ENCODE data around the gene RHOXF1. TPM values are rescaled to one million over a fixed set of nuclear protein-coding genes. Genes with fewer than 3 reads are reported as not detected.
"Not testable (repeated sequence)": the region's sequence is repeated elsewhere in the genome, so short reads cannot be mapped to it uniquely, and the experiment has no call there.

RHOXF1 gene
- total RNA-seq, 1 donor from 2014 or later = not detected

GRCh38 chrX:120144178-120144844 is 28.6 kb upstream of the RHOXF1 start:
- intact Hi-C loops (cut with DNase I) = no loop called here
- H3K4me1 ChIP-seq = no peaks in the 10 kb centered on the region
- no peak overlapping the region for H3K27ac ChIP-seq
- H3K4me3 ChIP-seq = no peak overlapping the region
- DNase-seq (ENCODE audit: extremely low spot score in 2 of 2) = no peak
- TF ChIP-seq POLR2AphosphoS5 (IDR thresholded peaks at IDR 0.05; ENCODE audit: insufficient read depth in 1 of 2, low read depth in 1 of 2) (no peak), POLR2A (IDR thresholded peaks at IDR 0.05) (no peak)
- TF ChIP-seq, protein P1, sequence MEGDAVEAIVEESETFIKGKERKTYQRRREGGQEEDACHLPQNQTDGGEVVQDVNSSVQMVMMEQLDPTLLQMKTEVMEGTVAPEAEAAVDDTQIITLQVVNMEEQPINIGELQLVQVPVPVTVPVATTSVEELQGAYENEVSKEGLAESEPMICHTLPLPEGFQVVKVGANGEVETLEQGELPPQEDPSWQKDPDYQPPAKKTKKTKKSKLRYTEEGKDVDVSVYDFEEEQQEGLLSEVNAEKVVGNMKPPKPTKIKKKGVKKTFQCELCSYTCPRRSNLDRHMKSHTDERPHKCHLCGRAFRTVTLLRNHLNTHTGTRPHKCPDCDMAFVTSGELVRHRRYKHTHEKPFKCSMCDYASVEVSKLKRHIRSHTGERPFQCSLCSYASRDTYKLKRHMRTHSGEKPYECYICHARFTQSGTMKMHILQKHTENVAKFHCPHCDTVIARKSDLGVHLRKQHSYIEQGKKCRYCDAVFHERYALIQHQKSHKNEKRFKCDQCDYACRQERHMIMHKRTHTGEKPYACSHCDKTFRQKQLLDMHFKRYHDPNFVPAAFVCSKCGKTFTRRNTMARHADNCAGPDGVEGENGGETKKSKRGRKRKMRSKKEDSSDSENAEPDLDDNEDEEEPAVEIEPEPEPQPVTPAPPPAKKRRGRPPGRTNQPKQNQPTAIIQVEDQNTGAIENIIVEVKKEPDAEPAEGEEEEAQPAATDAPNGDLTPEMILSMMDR (IDR thresholded peaks at IDR 0.05) = no peak
- H3K27me3 ChIP-seq = no peaks in the 10 kb centered on the region
- H3K36me3 ChIP-seq = no peaks in the 10 kb centered on the region
- H3K9me3 ChIP-seq = no peaks in the 10 kb centered on the region

DNA sequence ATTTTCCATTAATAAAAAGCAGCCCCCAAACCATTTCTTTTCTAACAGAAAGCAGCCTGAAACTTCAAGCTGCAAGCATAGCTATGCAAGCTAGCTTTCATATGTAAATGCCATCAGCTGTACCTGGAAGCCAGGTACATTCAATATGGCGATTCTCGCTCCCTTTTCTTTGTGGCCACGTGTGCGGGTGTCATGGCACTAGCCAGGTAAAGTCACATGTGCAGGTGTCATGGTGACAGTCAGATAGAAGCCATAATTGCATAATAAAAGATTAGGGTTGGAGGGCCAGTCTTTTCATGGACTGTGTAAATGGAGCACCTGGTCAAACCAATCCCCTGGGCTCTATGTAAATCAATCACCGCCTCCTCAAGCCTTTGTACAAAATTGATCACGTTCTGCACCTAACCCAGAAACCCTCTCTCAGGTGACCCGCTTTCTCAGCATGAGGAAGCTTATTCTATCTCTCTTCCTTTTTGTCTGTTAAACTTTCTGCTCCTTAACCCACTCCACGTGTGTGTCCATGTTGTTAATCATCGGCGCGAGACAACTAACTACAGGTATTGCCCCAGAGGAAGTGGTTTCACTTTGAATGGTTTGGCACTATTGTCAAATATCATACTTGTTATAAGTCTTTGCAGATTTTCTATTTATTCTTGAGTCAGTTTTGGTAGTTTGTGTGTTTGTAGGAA is 24.7 kb upstream of the RHOXF1 start:
- no peak for DNase-seq (ENCODE audit: extremely low spot score in 2 of 2)
- Histone ChIP-seq H3K4me3 (no peak overlapping the region), H3K27ac (no peak overlapping the region), H3K36me3 (no peaks in the 10 kb centered on the region), H3K4me1 (no peaks in the 10 kb centered on the region), H3K9me3 (no peaks in the 10 kb centered on the region), H3K27me3 (no peaks in the 10 kb centered on the region)
- intact Hi-C loops (cut with DNase I) = no loop called here
- TF ChIP-seq POLR2AphosphoS5 (IDR thresholded peaks at IDR 0.05; ENCODE audit: insufficient read depth in 1 of 2, low read depth in 1 of 2) = no peak
- TF ChIP-seq, protein P1 (IDR thresholded peaks at IDR 0.05) = no peak

DNA sequence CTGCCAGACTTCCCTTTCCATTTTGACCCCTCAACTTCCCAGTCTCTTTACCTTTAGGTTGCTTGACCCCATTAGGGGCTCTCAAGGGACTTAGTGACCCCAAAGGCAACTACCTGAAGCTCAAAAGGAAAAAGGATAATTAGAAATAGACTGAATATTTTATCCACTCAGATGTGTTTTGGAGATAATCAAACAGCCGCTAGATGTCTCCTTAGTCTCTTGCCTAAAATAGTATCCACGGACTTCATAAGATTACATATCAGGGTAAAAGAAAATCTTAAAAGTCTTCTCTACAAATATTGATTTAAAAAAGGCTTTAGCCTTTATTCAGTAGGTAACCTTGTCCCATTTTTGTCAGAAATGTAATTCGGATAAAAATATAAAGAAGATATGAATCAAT is 21.7 kb upstream of the RHOXF1 start:
- Histone ChIP-seq H3K4me1 (no peaks in the 10 kb centered on the region), H3K9me3 (no peaks in the 10 kb centered on the region), H3K27me3 (no peaks in the 10 kb centered on the region), H3K36me3 (no peaks in the 10 kb centered on the region), H3K4me3 (no peak overlapping the region), H3K27ac (no peak overlapping the region)
- DNase-seq (ENCODE audit: extremely low spot score in 2 of 2) = no peak
- no peak for TF ChIP-seq POLR2A (IDR thresholded peaks at IDR 0.05)
- TF ChIP-seq, protein P1 (IDR thresholded peaks at IDR 0.05) = no peak
- intact Hi-C loops (cut with DNase I) = no loop called here

GRCh38 chrX:120136840-120137239 is 21.1 kb upstream of the RHOXF1 start:
- no peaks in the 10 kb centered on the region for H3K27me3 ChIP-seq
- no peak overlapping the region for H3K27ac ChIP-seq
- intact Hi-C loops (cut with DNase I) = no loop called here
- DNase-seq (ENCODE audit: extremely low spot score in 2 of 2) = no peak
- H3K36me3 ChIP-seq = no peaks in the 10 kb centered on the region
- no peaks in the 10 kb centered on the region for H3K4me1 ChIP-seq
- H3K9me3 ChIP-seq = no peaks in the 10 kb centered on the region
- no peak for TF ChIP-seq POLR2A (IDR thresholded peaks at IDR 0.05)
- TF ChIP-seq, protein P1 (IDR thresholded peaks at IDR 0.05) = no peak
- TF ChIP-seq POLR2AphosphoS5 (IDR thresholded peaks at IDR 0.05; ENCODE audit: insufficient read depth in 1 of 2, low read depth in 1 of 2) = no peak
- H3K4me3 ChIP-seq = no peak overlapping the region

- TF ChIP-seq POLR2AphosphoS5 (IDR thresholded peaks at IDR 0.05; ENCODE audit: insufficient read depth in 1 of 2, low read depth in 1 of 2) = no peak
- TF ChIP-seq, protein P1 (IDR thresholded peaks at IDR 0.05) = no peak
- no peak for TF ChIP-seq POLR2A (IDR thresholded peaks at IDR 0.05)
- no peaks in the 10 kb centered on the region for H3K27me3 ChIP-seq
- no peak overlapping the region for H3K4me3 ChIP-seq
- intact Hi-C loops (cut with DNase I) = no loop called here
- DNase-seq (ENCODE audit: extremely low spot score in 2 of 2) = no peak
- H3K9me3 ChIP-seq = no peaks in the 10 kb centered on the region
- H3K4me1 ChIP-seq = no peaks in the 10 kb centered on the region
- H3K36me3 ChIP-seq = no peaks in the 10 kb centered on the region
- H3K27ac ChIP-seq = no peak overlapping the region
These were observed 20.4 kb upstream of the RHOXF1 start for GRCh38 chrX:120136128-120136527.

DNA sequence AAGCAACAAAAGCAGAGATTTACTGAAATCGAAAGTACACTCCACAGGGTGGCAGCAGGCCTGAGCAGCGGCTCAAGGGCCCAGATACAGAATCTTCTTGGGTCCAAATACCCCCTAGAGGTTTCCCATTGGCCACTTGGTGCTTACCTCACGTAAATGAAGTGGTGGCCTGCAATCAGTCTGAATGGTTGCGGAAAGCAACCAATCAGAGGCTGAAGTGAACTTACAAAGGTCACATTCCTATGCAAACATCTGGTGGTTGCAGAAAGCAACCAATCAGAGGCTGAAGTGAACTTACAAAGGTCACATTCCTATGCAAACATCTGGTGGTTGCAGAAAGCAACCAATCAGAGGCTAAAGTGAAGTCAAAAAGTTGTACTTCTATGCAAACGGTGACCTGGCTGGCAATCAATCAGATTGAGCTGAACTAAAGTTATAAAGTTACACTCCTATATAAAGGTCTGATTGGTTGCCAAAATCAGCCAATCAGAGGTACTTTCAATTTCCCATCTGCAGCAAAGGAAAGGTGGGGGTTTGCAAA is 12.7 kb upstream of the RHOXF1 start:
- H3K27me3 ChIP-seq; H3K36me3 ChIP-seq; H3K4me3 ChIP-seq; H3K27ac ChIP-seq; DNase-seq (ENCODE audit: extremely low spot score in 2 of 2); H3K9me3 ChIP-seq; intact Hi-C loops (cut with DNase I); H3K4me1 ChIP-seq: not testable (repeated sequence)

All from vagina (tissue), 2 donors.